ENCODE results near the gene MIF4GD.
A peak's percentile ranks its signal among the peaks of the same experiment; 100 is the strongest.

GRCh38 chr17:75288770-75289114 lies 17.7 kb upstream of the MIF4GD start:
- TF ChIP-seq EP300 (IDR thresholded peaks at IDR 0.05), result no peak
- TF ChIP-seq CTCF (IDR thresholded peaks at IDR 0.05), result no peak
- no peak for TF ChIP-seq CHD2 (IDR thresholded peaks at IDR 0.05; ENCODE audit: low read length, partially characterized antibody)
- no peak for TF ChIP-seq FOSL2 (IDR thresholded peaks at IDR 0.05)
- TF ChIP-seq FOSL2 (CRISPR knock-in tag; IDR thresholded peaks at IDR 0.05), result 0 out of 2 replicates have a peak, but pooled peaks have one; percentile 9
- TF ChIP-seq NR3C1 (IDR thresholded peaks at IDR 0.05), result no peak
- no peak for TF ChIP-seq NPAS2 (CRISPR knock-in tag; IDR thresholded peaks at IDR 0.05; ENCODE audit: borderline replicate concordance)
- no peak for TF ChIP-seq ZFP36 (IDR thresholded peaks at IDR 0.05; ENCODE audit: borderline replicate concordance, partially characterized antibody)
- no peak for TF ChIP-seq JUNB (IDR thresholded peaks at IDR 0.05)
